Stomach smooth muscle (tissue), 2 donors: ENCODE measurements around the gene METTL23.
"Not testable (repeated sequence)": the region's sequence is repeated elsewhere in the genome, so short reads cannot be mapped to it uniquely, and the experiment has no call there.

Experiments used
- H3K27ac ChIP-seq: one replicate; pipeline ENCODE4 v1.7.0; 2013; ENCODE audit warnings: mild to moderate bottlenecking, low read length, inconsistent platforms
- H3K27me3 ChIP-seq, 2 donors: one replicate each; pipeline ENCODE4 v1.7.0; 2013; ENCODE audit warnings: low read length in 2 of 2; ENCODE audit not compliant: insufficient read depth in 2 of 2, control insufficient read depth in 1 of 2
- H3K36me3 ChIP-seq, 2 donors: one replicate each; pipeline ENCODE4 v1.7.0; 2013; ENCODE audit warnings: low read length in 2 of 2; ENCODE audit not compliant: control insufficient read depth in 2 of 2, insufficient read depth in 2 of 2
- H3K4me1 ChIP-seq: one replicate; pipeline ENCODE4 v1.7.0; 2013; ENCODE audit warnings: low read length; ENCODE audit not compliant: control insufficient read depth, insufficient read depth
- H3K4me3 ChIP-seq, 2 donors: one replicate each; pipeline ENCODE4 v1.7.0; 2013; ENCODE audit warnings: low read length in 2 of 2
- H3K9ac ChIP-seq, 2 donors: one replicate each; pipeline ENCODE4 v1.7.0; 2013; ENCODE audit warnings: low read length in 2 of 2, mild to moderate bottlenecking in 1 of 2
- H3K9me3 ChIP-seq, 2 donors: one replicate each; pipeline ENCODE4 v1.7.0; 2013; ENCODE audit warnings: low read length in 2 of 2; ENCODE audit not compliant: control insufficient read depth in 2 of 2
- donor health status: healthy.
- donor health status: Pancreatic carcinoma.

METTL23 gene

DNA sequence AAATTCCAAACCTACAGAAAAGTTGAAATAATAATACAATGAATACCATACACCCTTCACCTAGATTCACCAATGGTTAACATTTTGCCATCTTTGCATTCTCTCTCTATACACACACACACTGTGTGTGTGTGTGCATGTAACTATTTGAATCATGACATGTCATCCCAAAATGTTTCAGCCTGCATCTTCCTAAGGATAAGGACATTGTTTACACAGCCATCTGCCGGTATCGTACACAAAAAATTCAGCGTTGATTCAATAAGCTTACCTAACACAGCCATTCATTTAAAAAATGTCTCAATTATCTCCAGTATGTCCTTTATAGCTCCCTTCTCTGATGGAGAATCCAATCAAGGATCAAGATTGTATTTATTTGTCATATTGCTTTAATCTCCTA lies 19.8 kb upstream of the METTL23 start:
- no peaks in the 10 kb centered on the region for H3K36me3 ChIP-seq
- H3K4me1 ChIP-seq: peaks cover 72% of the 10 kb centered on the region
- peak overlapping the region; percentile 99 for H3K27ac ChIP-seq
- no peak overlapping the region for H3K9ac ChIP-seq
- H3K27me3 ChIP-seq: no peaks in the 10 kb centered on the region
- no peak overlapping the region for H3K4me3 ChIP-seq
- no peaks in the 10 kb centered on the region for H3K9me3 ChIP-seq

DNA sequence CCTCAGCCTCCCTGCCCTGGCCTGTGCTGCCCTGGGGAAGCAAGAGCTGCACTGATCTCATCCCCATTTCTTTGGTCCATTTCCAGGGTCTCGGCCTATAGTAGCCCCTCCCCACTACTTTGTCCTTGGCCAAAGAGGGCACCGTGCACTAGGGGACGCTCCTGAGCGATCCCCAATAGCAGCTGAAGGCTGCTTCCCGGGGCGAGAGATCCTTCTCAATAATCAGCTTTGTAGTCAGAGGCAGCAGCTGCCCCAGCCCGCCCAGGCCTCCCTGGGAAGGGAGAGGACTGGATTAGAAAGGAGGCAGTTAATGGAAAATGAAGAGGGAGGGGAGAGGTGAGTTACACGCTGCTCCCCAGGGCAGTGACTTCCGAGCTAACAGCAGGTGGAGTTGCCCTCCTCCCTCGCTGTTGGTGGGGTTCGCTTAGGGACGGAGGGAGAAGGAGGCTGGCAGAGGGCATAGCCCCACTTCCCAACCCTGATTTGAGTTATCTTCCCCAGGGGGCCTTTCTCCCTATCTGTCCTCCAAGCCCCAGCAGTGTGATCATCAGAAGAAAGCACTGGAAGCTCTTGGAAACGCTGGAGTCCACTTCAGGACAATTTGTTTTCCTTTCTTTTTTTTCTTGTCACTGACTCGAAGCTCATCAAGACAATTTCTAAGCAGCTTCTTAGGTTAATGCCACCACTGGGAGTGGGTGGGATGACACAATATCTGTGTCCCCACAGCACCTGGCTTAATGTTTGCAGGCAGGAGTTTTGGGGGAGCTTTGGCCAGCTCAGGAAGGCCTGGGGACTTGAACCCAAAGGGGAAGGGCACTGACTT lies 18.4 kb upstream of the METTL23 start:
- peaks cover 70% of the 10 kb centered on the region for H3K4me1 ChIP-seq
- no peaks in the 10 kb centered on the region for H3K27me3 ChIP-seq
- peak overlapping the region; percentile 86 to 92 for H3K9ac ChIP-seq
- peak overlapping the region; percentile 99 for H3K27ac ChIP-seq
- peaks cover 4% of the 10 kb centered on the region in 2 donors for H3K36me3 ChIP-seq
- no peaks in the 10 kb centered on the region for H3K9me3 ChIP-seq
- peak overlapping the region; percentile 45 to 84 for H3K4me3 ChIP-seq

DNA sequence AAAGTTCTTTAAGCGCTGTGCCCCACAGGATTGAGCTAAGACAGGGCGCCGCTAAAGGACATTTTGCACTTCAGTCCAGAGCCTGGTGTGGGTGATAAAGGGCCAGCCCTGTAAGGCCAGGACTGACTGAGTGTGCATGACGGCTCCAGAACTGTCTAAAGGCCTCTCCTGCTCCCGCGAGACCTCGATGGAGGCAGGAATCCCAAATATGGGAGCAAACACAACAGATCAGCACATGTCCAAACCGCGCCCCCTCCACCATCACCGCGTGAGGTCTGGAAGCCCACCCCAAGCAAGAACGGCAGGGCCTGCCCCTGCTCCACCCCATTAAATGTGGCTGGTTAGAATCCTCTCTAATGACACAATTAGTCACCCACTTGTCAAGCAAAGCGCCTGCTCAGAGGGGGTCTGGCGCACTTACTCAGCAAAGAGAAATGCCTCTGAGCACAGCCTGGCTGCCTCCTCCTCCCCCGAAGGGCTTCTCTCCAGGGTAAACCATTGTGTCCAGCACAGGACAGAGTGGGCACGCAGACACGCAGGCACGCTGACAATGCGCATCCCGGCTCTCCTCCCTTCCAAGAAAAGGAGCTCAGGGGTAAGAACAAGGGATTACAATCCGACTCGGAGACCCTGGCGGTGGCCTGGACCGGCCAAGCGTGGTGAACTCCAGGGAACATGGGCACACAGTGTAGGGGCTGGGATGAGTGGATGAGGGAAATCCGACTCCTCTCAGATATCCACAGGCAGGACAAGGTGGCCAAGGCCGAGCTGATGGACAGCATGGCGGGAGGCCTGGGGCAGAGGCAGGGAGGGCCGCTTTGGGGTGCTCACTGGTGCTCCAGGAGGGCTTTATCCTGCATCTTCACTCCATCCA lies 17.3 kb upstream of the METTL23 start:
- H3K9me3 ChIP-seq: no peaks in the 10 kb centered on the region
- peaks cover 69% of the 10 kb centered on the region for H3K4me1 ChIP-seq
- H3K27ac ChIP-seq: peak overlapping the region; percentile 99
- H3K27me3 ChIP-seq: no peaks in the 10 kb centered on the region
- peak overlapping the region; percentile 84 for H3K4me3 ChIP-seq
- peaks cover 12 to 14% of the 10 kb centered on the region in 2 donors for H3K36me3 ChIP-seq
- H3K9ac ChIP-seq: peak overlapping the region; percentile 92 to 98

DNA sequence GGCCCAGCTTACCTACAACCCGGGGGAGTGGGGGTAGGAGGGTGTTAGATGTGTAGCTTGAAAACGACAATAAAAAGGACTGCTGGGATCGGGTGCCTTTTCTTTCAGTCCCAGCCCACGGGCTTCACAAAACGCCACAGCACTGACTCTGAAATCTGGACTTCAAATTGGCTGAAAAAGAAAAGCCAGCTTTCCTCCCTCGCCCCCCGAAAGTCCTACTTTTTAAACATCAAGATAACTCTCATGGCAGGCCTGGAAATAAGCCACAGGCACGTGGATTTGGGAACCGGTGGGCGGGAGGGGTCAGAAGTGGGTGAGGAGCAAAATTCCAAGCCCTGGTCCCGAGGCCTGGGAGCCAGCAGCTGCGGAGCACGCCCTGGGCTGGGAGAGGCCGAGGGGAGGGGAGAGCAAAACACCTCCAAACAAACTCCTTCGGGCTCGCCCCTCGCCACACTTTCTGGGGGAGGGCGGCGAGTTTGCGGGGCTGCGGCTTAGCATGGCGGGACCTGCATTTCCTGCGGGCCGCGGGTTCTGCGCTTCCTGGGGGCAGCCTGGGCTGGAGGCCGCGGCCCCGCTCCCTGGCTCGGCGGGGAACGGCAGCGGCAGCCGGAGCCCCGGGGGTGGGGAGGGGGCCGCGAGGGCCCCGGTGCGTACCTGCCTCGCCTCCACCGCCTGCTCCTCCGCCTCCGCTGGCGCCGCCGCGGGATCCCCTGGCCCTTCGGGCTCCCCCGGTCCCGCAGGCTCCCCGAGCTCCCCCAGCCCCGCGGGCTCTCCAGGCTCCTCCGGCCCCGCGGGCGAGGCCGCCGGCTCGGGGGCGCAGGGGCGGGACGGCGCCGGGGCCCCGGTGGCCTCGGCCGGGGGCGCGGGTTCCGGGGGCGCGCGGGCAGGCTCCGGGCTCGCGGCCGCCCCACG lies 16.4 kb upstream of the METTL23 start:
- Histone ChIP-seq H3K36me3 (peaks cover 14 to 18% of the 10 kb centered on the region in 2 donors), H3K4me1 (peaks cover 70% of the 10 kb centered on the region), H3K4me3 (peak overlapping the region; percentile 84), H3K27ac (peak overlapping the region; percentile 99), H3K9ac (peak overlapping the region; percentile 92 to 98)
- not testable (repeated sequence) for H3K27me3 ChIP-seq, H3K9me3 ChIP-seq

DNA sequence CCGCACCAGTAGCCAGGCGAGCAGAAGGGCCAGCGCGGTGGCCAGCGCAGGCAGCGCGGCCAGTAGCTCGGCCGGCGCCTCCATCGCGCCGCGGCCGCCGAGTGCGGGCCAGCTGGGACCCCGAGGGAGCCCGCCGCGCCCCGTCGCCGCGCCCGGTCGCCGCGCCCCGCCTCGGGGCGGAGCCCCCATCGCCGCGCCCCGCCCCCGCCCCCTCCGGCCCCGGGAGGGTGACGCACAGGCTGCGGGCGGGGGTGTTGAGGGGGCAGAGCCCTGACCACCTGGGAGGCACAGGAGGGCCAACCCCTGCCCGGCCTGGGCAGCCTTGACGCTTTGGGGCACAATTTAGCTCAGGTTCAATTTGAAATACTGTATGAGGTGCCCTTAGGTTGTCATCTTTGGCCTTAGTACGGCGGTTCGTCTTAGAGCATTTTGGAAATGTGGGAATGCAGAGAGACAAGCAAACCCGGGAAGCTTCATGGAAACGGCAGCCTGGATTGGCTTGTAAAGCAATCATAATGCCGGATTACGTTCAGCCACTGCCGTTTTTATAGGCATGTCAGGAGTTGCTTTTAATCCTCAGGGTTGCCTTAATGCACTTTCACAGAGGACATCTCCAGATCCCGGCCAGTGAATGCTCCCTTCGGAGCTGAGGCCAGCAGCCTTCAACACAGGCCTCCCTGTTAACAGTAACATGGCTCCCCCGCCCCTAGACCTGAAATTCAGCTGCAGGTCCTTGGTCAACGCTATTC lies 15.6 kb upstream of the METTL23 start, which contains the start of gene MXRA7:
Gene MXRA7, minus strand, starts transcription at position 103 of the 749 bp plus-strand sequence. Its CDS starts 19 bp downstream, at position 84.
- Histone ChIP-seq H3K9ac (peak within 1 kb of the TSS; percentile 92 to 98), H3K27me3 (no peaks in the 10 kb centered on the region), H3K27ac (peak within 1 kb of the TSS; percentile 99), H3K9me3 (no peaks in the 10 kb centered on the region), H3K4me1 (peaks cover 69% of the 10 kb centered on the region), H3K4me3 (peak within 1 kb of the TSS; percentile 84), H3K36me3 (peaks cover 21 to 26% of the 10 kb centered on the region in 2 donors)

DNA sequence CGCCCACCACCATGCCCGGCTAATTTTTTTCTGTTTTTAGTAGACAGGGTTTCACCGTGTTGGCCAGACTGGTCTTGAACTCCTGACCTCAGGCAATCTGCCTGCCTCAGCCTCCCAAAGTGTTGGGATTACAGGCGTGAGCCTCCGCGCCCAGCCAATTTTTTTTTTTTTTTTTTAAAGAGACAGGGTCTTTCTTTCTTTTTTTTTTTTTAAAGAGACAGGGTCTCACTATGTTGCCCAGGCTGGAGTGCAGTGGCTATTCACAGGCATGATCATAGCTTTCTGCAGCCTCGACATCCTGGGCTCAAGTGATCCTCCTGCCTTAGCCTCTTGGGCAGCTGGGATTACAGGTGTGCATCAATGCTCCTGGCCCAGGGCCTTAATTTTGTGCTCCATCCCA lies 14.3 kb upstream of the METTL23 start:
- not testable (repeated sequence) for H3K9me3 ChIP-seq, H3K27me3 ChIP-seq, H3K9ac ChIP-seq, H3K4me3 ChIP-seq
- Histone ChIP-seq H3K36me3 (peaks cover 21 to 38% of the 10 kb centered on the region in 2 donors), H3K27ac (peak overlapping the region; percentile 90), H3K4me1 (peaks cover 60% of the 10 kb centered on the region)

DNA sequence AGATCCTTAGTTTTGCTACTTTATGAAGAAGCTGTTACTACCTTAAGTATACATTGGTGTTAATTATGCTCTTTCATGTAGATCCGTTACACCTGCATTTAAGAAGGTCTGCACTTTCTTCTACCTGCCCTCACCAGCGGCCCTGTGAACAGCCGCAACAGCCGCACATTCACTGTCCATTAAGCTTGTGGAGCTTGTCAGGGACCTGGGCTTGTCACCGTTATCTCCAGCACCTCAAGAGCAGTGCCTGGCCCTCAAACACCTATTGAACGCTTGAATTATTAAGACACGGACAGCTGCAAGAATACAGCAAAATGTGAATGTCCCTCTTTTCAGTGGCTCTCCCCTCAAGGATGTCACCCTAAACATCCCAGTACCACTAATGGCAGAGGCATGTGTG lies 12.9 kb upstream of the METTL23 start:
- Histone ChIP-seq H3K27ac (peak overlapping the region; percentile 79), H3K4me3 (no peak overlapping the region), H3K36me3 (peaks cover 26 to 47% of the 10 kb centered on the region in 2 donors), H3K4me1 (peaks cover 46% of the 10 kb centered on the region), H3K27me3 (no peaks in the 10 kb centered on the region), H3K9ac (no peak overlapping the region), H3K9me3 (no peaks in the 10 kb centered on the region)

DNA sequence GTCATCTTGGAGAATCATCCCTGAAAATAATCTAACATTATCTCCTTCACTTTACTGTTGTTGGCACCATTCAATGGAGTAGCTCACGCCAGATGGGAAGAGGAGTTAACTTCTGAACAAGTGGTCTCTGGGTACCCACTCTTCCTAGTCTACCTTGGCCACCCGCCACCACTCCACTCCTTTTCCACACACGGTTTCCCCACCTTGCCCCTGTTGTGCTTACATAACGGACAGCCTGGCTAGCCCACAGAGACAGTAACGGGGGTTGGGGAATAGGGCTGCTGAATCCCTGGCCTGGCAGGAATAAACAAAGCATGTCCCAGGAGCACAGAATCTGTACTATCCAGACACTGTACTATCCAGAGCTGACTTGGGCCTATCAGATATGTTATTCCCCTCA lies 12.3 kb upstream of the METTL23 start:
- peak overlapping the region; percentile 79 for H3K27ac ChIP-seq
- H3K4me1 ChIP-seq: peaks cover 42% of the 10 kb centered on the region
- H3K4me3 ChIP-seq: no peak overlapping the region
- H3K9ac ChIP-seq: no peak overlapping the region
- no peaks in the 10 kb centered on the region for H3K27me3 ChIP-seq
- H3K9me3 ChIP-seq: no peaks in the 10 kb centered on the region
- peaks cover 31 to 52% of the 10 kb centered on the region in 2 donors for H3K36me3 ChIP-seq

DNA sequence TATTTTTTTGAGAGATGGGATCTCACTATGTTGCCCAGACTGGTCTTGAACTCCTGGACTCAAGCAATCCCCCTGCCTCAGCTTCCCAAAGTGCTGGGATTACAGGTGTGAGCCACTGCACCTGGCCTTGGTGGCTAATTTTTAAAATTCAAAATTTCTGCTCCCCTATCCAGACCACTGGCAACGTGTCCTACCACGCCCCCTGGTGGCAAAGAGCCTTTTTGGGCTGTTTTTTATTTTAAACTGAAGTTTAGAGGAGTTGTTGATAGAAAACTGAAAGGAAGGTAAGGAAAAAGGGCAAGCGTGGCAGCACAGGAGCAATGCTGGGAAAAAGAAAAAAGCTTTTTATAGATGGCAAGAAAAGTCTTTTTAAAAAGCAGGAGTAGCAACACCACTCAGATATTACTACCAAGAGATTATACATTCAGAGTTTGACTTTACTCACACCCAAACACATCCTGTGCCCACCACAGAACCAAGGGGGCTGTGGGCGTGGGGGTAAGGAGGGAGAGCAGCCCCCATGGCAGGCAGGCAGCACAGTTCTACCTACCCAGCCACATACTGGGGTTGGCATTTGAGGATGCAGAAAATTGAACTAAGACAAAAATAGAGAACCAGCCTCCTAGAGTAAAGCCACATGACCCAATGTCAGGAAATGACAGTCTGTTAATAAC lies 11.7 kb upstream of the METTL23 start:
- Histone ChIP-seq H3K36me3 (peaks cover 38 to 57% of the 10 kb centered on the region in 2 donors), H3K9ac (peak overlapping the region in 1 of 2 donors; percentile 31), H3K27ac (peak overlapping the region; percentile 79), H3K4me1 (peaks cover 36% of the 10 kb centered on the region), H3K27me3 (no peaks in the 10 kb centered on the region), H3K4me3 (no peak overlapping the region), H3K9me3 (no peaks in the 10 kb centered on the region)
